GM18505 (cell line): ENCODE measurements around the gene SGCE.

Experiments
- ATAC-seq: cut with Tn5 transposase; IDR thresholded peaks from one replicate; pipeline ENCODE4 v1.9.1; 2021; ENCODE audit not compliant: unreplicated experiment
- POLR2A ChIP-seq: IDR thresholded peaks from 4 replicates; pipeline ENCODE4 v1.6.1; 2011; ENCODE audit warnings: borderline replicate concordance; ENCODE audit not compliant: insufficient read depth, insufficient read length; ENCODE audit errors: extremely low read depth

SGCE gene

GRCh38 chr7:94561841-94562514, 94.0 kb downstream of the SGCE start:
- ATAC-seq = no peak
- no peak for TF ChIP-seq POLR2A

GRCh38 chr7:94559972-94560371, 96.0 kb downstream of the SGCE start:
- ATAC-seq = no peak
- no peak for TF ChIP-seq POLR2A

- no peak for TF ChIP-seq POLR2A
- ATAC-seq = no peak
These were observed 98.7 kb downstream of the SGCE start for GRCh38 chr7:94557215-94557614.

- peak; percentile 84 for ATAC-seq
- TF ChIP-seq POLR2A = no peak
These were observed 99.9 kb downstream of the SGCE start for GRCh38 chr7:94556028-94556427.

- no peak for TF ChIP-seq POLR2A
- ATAC-seq = no peak
These were observed 108.8 kb downstream of the SGCE start for GRCh38 chr7:94547126-94547525.

- ATAC-seq = no peak
- no peak for TF ChIP-seq POLR2A
These were observed 115.5 kb downstream of the SGCE start for GRCh38 chr7:94540428-94540827.
